ENCODE measurements around the gene UBR4.

The UBR4 gene

DNA sequence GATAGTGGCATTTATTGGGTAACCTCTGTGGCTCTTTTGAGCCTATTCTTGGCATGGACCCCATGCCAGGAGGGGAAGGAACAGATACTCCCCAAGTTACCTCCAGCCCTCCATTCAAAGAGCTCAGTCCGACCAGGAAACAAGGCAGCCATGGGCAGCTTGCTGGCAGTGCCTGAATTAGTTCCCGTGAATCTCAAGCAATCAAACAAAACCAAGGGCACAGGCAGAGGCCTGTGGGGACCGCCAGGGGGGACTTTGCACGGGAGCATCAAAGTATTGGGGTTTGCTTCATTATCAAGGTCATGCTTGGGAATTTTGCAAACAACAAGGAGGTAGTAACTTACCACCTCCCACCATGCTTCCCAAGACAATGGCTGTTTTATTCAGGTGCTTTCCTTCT is 172.4 kb downstream of the UBR4 start:
- no peak overlapping the region for H3K9ac ChIP-seq (ENCODE audit: low read length)
- H3K27ac ChIP-seq (ENCODE audit: low read length) = no peak overlapping the region
- H4K20me1 ChIP-seq (ENCODE audit: insufficient read depth, low read length) = no peaks in the 10 kb centered on the region
- TF ChIP-seq EZH2phosphoT487 (IDR thresholded peaks at IDR 0.05; ENCODE audit: low read depth) = no peak
- TF ChIP-seq, protein P1, sequence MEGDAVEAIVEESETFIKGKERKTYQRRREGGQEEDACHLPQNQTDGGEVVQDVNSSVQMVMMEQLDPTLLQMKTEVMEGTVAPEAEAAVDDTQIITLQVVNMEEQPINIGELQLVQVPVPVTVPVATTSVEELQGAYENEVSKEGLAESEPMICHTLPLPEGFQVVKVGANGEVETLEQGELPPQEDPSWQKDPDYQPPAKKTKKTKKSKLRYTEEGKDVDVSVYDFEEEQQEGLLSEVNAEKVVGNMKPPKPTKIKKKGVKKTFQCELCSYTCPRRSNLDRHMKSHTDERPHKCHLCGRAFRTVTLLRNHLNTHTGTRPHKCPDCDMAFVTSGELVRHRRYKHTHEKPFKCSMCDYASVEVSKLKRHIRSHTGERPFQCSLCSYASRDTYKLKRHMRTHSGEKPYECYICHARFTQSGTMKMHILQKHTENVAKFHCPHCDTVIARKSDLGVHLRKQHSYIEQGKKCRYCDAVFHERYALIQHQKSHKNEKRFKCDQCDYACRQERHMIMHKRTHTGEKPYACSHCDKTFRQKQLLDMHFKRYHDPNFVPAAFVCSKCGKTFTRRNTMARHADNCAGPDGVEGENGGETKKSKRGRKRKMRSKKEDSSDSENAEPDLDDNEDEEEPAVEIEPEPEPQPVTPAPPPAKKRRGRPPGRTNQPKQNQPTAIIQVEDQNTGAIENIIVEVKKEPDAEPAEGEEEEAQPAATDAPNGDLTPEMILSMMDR (IDR thresholded peaks at IDR 0.05; ENCODE audit: low read depth, low read length) = no peak
- H3K4me2 ChIP-seq (ENCODE audit: low read length) = no peak overlapping the region
- no peak overlapping the region for H2AFZ ChIP-seq (ENCODE audit: low read depth, low read length)
- no peaks in the 10 kb centered on the region for H3K36me3 ChIP-seq (replicated peaks; ENCODE audit: low read depth, low read length)
- no peak overlapping the region for H3K4me3 ChIP-seq (ENCODE audit: low read length)
- no peaks in the 10 kb centered on the region for H3K4me1 ChIP-seq (ENCODE audit: low read length)
- no peaks in the 10 kb centered on the region for H3K79me2 ChIP-seq (ENCODE audit: low read length)
- H3K27me3 ChIP-seq (ENCODE audit: low read depth, low read length) = peaks cover 6% of the 10 kb centered on the region
- no peaks in the 10 kb centered on the region for H3K9me3 ChIP-seq (ENCODE audit: insufficient read depth, low read length)

DNA sequence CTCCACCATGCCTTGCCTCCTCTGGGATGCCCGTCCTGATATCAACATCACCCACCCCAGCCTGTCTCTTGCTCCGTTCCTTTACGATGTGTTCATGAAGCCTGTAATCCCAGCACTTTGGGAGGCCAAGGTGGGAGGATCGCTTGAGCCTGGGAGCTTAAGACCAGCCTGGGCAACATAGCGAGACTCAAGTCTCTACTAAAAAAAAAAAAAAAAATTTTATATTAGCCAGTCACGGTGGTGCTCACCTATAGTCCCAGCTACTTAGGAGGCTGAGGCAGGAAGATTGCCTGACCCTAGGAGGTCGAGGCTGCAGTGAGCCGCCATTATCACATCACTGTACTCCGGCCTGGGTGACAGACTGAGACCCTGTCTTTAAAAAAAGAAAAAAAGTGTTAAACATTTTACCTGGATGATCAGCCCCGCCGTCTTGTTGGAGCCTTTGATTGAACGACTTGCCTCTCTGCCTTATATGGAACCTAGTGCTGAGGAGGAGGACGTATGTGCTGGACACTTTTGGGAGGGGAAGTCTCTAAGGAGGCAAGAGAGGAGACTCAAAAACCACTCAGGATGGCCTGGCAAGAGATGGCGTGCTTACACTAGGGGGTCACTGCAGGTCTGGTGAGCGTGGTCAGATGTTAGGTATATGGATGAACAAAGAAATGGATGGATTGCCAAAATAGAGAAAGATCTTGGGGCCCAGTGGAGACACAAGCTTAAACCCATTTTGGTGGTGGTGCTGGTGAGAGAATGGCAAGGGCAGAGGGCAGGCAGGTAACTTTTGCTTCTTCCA is 173.1 kb downstream of the UBR4 start:
- H3K4me1 ChIP-seq (ENCODE audit: low read length) = no peaks in the 10 kb centered on the region
- H3K9me3 ChIP-seq (ENCODE audit: insufficient read depth, low read length) = no peaks in the 10 kb centered on the region
- H3K9ac ChIP-seq (ENCODE audit: low read length) = no peak overlapping the region
- H3K4me2 ChIP-seq (ENCODE audit: low read length) = no peak overlapping the region
- H3K79me2 ChIP-seq (ENCODE audit: low read length) = no peaks in the 10 kb centered on the region
- TF ChIP-seq, protein P1 (IDR thresholded peaks at IDR 0.05; ENCODE audit: low read depth, low read length) = no peak
- no peak for TF ChIP-seq EZH2phosphoT487 (IDR thresholded peaks at IDR 0.05; ENCODE audit: low read depth)
- H3K36me3 ChIP-seq (replicated peaks; ENCODE audit: low read depth, low read length) = no peaks in the 10 kb centered on the region
- H3K4me3 ChIP-seq (ENCODE audit: low read length) = no peak overlapping the region
- H3K27ac ChIP-seq (ENCODE audit: low read length) = no peak overlapping the region
- H4K20me1 ChIP-seq (ENCODE audit: insufficient read depth, low read length) = no peaks in the 10 kb centered on the region
- H3K27me3 ChIP-seq (ENCODE audit: low read depth, low read length) = peaks cover 6% of the 10 kb centered on the region
- no peak overlapping the region for H2AFZ ChIP-seq (ENCODE audit: low read depth, low read length)

DNA sequence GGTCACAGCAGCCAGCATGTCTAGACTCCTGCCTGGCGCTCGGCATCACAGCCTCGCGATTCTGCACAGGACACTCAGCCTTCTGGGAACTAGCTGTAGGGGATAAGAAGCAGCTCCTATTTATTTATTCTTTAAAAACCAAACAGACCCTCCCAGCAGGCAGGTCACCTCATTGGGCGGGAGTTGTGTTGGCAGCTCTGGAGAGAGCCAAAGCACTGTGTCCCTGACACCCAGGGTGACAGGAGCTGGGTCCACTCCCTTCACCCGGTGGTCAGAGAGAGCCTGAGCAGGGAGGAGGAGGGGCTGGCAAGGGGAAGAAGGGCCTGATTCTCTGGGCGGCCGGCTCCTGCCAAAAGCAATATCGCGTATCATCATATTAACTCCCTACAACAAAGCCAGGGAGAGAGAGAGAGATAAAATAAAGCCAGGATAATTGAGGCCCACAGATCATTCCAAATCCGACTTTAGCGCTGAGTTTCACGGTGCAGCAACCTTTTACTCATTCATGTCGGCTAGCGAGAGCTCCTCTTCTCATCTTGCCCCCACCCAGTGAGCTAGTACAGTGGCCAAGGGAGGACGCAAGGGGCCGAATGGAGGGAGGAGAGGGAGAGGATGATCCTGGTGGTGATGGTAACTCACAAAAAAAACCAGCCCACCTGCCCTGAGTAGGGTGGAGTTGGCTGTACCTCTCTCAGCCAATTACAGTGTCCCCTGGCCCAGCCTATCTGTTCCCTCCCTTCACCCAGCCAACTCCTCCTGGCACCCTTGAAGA is 173.8 kb downstream of the UBR4 start:
- Histone ChIP-seq H3K4me2 (ENCODE audit: low read length) (no peak overlapping the region), H3K27me3 (ENCODE audit: low read depth, low read length) (peaks cover 6% of the 10 kb centered on the region), H4K20me1 (ENCODE audit: insufficient read depth, low read length) (no peaks in the 10 kb centered on the region), H3K4me3 (ENCODE audit: low read length) (no peak overlapping the region), H3K9me3 (ENCODE audit: insufficient read depth, low read length) (no peaks in the 10 kb centered on the region), H3K36me3 (replicated peaks; ENCODE audit: low read depth, low read length) (no peaks in the 10 kb centered on the region), H3K79me2 (ENCODE audit: low read length) (no peaks in the 10 kb centered on the region), H3K9ac (ENCODE audit: low read length) (no peak overlapping the region), H3K4me1 (ENCODE audit: low read length) (no peaks in the 10 kb centered on the region), H3K27ac (ENCODE audit: low read length) (no peak overlapping the region), H2AFZ (ENCODE audit: low read depth, low read length) (no peak overlapping the region)
- no peak for TF ChIP-seq EZH2phosphoT487 (IDR thresholded peaks at IDR 0.05; ENCODE audit: low read depth)
- TF ChIP-seq, protein P1 (IDR thresholded peaks at IDR 0.05; ENCODE audit: low read depth, low read length) = no peak

DNA sequence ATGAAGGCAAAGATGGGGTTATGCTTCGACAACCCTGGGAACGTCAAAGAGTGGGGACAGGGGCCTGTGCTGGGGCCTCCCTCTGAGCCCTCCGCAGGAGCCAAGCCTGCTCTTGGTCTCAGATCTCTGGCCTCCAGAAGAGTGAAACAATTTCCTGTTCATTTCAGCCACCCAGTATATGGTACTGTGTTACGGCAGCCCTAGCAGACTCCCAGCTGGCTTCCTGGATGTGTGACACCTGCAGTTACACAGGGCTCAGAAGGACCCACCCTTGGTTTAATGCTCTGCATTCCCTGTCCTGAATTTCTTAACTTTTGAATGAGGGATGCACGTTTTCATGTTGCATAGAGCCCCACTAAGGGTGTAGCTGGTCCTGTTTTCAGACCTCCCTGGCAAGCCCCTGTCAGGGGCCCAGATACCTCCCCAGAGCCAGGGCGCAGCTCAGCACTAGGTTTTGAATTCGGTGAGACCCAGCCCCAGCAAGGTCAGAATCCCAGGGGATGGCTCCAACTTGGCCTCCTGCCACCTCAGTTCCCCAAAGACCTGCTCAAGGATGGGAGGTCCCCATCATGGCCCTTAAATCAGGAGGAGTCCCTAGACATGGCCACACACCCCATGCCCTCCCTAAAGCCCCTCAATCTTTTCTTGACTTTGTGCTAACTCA is 174.6 kb downstream of the UBR4 start:
- no peaks in the 10 kb centered on the region for H3K36me3 ChIP-seq (replicated peaks; ENCODE audit: low read depth, low read length)
- H3K27me3 ChIP-seq (ENCODE audit: low read depth, low read length) = peaks cover 6% of the 10 kb centered on the region
- H3K9ac ChIP-seq (ENCODE audit: low read length) = no peak overlapping the region
- no peak overlapping the region for H3K27ac ChIP-seq (ENCODE audit: low read length)
- no peaks in the 10 kb centered on the region for H3K79me2 ChIP-seq (ENCODE audit: low read length)
- H4K20me1 ChIP-seq (ENCODE audit: insufficient read depth, low read length) = no peaks in the 10 kb centered on the region
- H2AFZ ChIP-seq (ENCODE audit: low read depth, low read length) = no peak overlapping the region
- no peak overlapping the region for H3K4me2 ChIP-seq (ENCODE audit: low read length)
- H3K4me1 ChIP-seq (ENCODE audit: low read length) = no peaks in the 10 kb centered on the region
- H3K9me3 ChIP-seq (ENCODE audit: insufficient read depth, low read length) = no peaks in the 10 kb centered on the region
- no peak overlapping the region for H3K4me3 ChIP-seq (ENCODE audit: low read length)
- TF ChIP-seq EZH2phosphoT487 (IDR thresholded peaks at IDR 0.05; ENCODE audit: low read depth) = no peak
- TF ChIP-seq, protein P1 (IDR thresholded peaks at IDR 0.05; ENCODE audit: low read depth, low read length) = no peak

Measured in OCI-LY3 (cell line).